CD4-positive, alpha-beta T cell (primary cell): ENCODE results near the gene FBXL17. TPM values are rescaled to one million over a fixed set of nuclear protein-coding genes. Genes with fewer than 3 reads are reported as not detected.

ENCODE experiments used
- ATAC-seq: fragments of 200-7000 bp; cut with Tn5 transposase; one replicate; pipeline ENCODE4 v1.10.0; 2022; ENCODE audit warnings: mild to moderate bottlenecking; ENCODE audit not compliant: poor library complexity
- CTCF ChIA-PET: fragments of 350-600 bp; sonication (Branson Sonifier 250); formaldehyde crosslinking; loops from one replicate; lab custom pipeline; 2021; ENCODE audit warnings: antibody characterized with exemption, inconsistent platforms; lab: Charles Lee
- POLR2A ChIA-PET: fragments of 350-600 bp; sonication (Branson Sonifier 250); formaldehyde crosslinking; loops from one replicate; lab custom pipeline; 2021; ENCODE audit warnings: antibody characterized with exemption, inconsistent platforms; lab: Charles Lee
- DNase-seq, 14 experiments: peaks; one replicate each; pipeline ENCODE4 v3.0.0-alpha.2; 2013 to 2020; ENCODE audit warnings: mixed read lengths in 2 of 14
- H3K27ac ChIP-seq, 2 donors: one replicate each; pipeline versions ENCODE4 v1.5.1 to v1.7.0; 2013; ENCODE audit warnings: low read length in 2 of 2, low read depth in 1 of 2, mild to moderate bottlenecking in 1 of 2
- H3K27me3 ChIP-seq, 2 experiments: 1 replicate in 1 of 2; 2 replicates in 1 of 2; pipeline versions ENCODE4 v1.6.1 to v1.7.0; 2013; ENCODE audit warnings: low read length in 2 of 2, control low read depth in 1 of 2, mild to moderate bottlenecking in 1 of 2, moderate library complexity in 1 of 2; ENCODE audit not compliant: insufficient read depth in 2 of 2, control insufficient read depth in 1 of 2
- H3K36me3 ChIP-seq: one replicate; pipeline ENCODE4 v1.6.1; 2013; ENCODE audit warnings: low read length, control low read depth; ENCODE audit not compliant: insufficient read depth
- H3K4me1 ChIP-seq: one replicate; pipeline ENCODE4 v1.6.1; 2013; ENCODE audit warnings: low read length, control low read depth; ENCODE audit not compliant: insufficient read depth
- H3K4me3 ChIP-seq: one replicate; pipeline ENCODE4 v1.5.1; 2013; ENCODE audit warnings: mild to moderate bottlenecking, low read length, moderate library complexity
- H3K9me3 ChIP-seq, 2 experiments: 1 replicate in 1 of 2; 2 replicates in 1 of 2; pipeline versions ENCODE4 v1.6.1 to v1.7.0; 2013; ENCODE audit warnings: low read length in 2 of 2, mild to moderate bottlenecking in 2 of 2, control low read depth in 1 of 2, moderate library complexity in 1 of 2; ENCODE audit not compliant: control insufficient read depth in 1 of 2, insufficient read depth in 1 of 2
- H3K27ac Mint-ChIP-seq: one replicate; pipeline ENCODE4 v1.8.0; 2020; ENCODE audit warnings: mixed read lengths
- H3K27me3 Mint-ChIP-seq: one replicate; pipeline ENCODE4 v1.8.0; 2021; ENCODE audit warnings: mixed read lengths
- H3K36me3 Mint-ChIP-seq: one replicate; pipeline ENCODE4 v1.8.0; 2021; ENCODE audit warnings: low read depth, mixed read lengths
- H3K4me1 Mint-ChIP-seq: one replicate; pipeline ENCODE4 v1.8.0; 2021; ENCODE audit warnings: low read depth, mixed read lengths
- H3K4me3 Mint-ChIP-seq: one replicate; pipeline ENCODE4 v1.8.0; 2020; ENCODE audit warnings: mild to moderate bottlenecking, mixed read lengths
- H3K9me3 Mint-ChIP-seq: one replicate; pipeline ENCODE4 v1.8.0; 2020; ENCODE audit warnings: mixed read lengths
- intact Hi-C, 2 experiments: fragments of 100-400 bp; cut with DNase I in 1 of 2; cut with micrococcal nuclease in 1 of 2; formaldehyde crosslinking; loops; one replicate each; pipeline versions ENCODE4 v1.15.1 to v1.9.0; 2023 to 2025; cut with DNase I, micrococcal nuclease
- total RNA-seq, 174 experiments: library from RNA in 2 of 174; stranded (reverse) in 2 of 174; gene quantifications; one replicate each; pipeline ENCODE4 v1.2.3 and lab custom pipeline; 2021 to 2026
- TF ChIP-seq, protein P1 (sequence below): fragments of 200-600 bp; IDR thresholded peaks from one replicate; pipeline ENCODE4 v1.8.0; 2022; ENCODE audit warnings: antibody characterized with exemption, mild to moderate bottlenecking

The FBXL17 gene
- total RNA-seq, 2 experiments from 2014 or later, result 17.9 to 21.1 TPM

DNA sequence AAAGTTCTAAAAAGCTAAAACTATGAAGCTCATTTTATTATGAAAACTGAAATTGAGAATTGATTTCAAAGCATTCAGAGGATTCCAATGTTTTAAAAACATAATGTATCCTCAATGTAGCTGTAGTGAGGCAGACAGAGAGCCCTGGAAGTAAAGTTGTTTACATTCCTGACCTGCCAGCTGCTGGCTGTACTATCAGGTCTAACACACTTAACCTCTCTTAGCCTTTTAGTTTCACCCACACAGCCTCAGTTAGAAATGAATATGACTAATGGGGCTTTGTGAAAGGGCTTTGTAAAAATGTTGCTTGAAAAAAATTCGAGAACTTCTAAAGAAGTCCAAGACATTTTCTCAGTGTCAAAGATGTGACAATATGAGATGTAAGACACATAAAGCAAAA lies 122.6 kb downstream of the FBXL17 start:
- Histone ChIP-seq H3K27ac (no peak overlapping the region), H3K9me3 (no peaks in the 10 kb centered on the region), H3K4me1 (no peaks in the 10 kb centered on the region), H3K4me3 (no peak overlapping the region), H3K27me3 (no peaks in the 10 kb centered on the region), H3K36me3 (no peaks in the 10 kb centered on the region)
- H3K4me3 Mint-ChIP-seq, result no peak overlapping the region
- no peaks in the 10 kb centered on the region for H3K36me3 Mint-ChIP-seq
- intact Hi-C loops, result no loop called here
- H3K27me3 Mint-ChIP-seq, result no peaks in the 10 kb centered on the region
- POLR2A ChIA-PET, result interaction anchor here (1.9 kb wide), 1 partner anchor 86 kb away, joined by 5 read pairs; no protein-coding TSS in a partner anchor
- CTCF ChIA-PET, result interaction anchor here (1.0 kb wide), 1 partner anchor 123 kb away, joined by 3 read pairs; no protein-coding TSS in a partner anchor
- ATAC-seq (no peak), DNase-seq (no peak)
- H3K4me1 Mint-ChIP-seq, result peaks cover 18% of the 10 kb centered on the region
- H3K9me3 Mint-ChIP-seq, result no peaks in the 10 kb centered on the region
- TF ChIP-seq, protein P1, sequence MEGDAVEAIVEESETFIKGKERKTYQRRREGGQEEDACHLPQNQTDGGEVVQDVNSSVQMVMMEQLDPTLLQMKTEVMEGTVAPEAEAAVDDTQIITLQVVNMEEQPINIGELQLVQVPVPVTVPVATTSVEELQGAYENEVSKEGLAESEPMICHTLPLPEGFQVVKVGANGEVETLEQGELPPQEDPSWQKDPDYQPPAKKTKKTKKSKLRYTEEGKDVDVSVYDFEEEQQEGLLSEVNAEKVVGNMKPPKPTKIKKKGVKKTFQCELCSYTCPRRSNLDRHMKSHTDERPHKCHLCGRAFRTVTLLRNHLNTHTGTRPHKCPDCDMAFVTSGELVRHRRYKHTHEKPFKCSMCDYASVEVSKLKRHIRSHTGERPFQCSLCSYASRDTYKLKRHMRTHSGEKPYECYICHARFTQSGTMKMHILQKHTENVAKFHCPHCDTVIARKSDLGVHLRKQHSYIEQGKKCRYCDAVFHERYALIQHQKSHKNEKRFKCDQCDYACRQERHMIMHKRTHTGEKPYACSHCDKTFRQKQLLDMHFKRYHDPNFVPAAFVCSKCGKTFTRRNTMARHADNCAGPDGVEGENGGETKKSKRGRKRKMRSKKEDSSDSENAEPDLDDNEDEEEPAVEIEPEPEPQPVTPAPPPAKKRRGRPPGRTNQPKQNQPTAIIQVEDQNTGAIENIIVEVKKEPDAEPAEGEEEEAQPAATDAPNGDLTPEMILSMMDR, result no peak
- H3K27ac Mint-ChIP-seq, result no peak overlapping the region

DNA sequence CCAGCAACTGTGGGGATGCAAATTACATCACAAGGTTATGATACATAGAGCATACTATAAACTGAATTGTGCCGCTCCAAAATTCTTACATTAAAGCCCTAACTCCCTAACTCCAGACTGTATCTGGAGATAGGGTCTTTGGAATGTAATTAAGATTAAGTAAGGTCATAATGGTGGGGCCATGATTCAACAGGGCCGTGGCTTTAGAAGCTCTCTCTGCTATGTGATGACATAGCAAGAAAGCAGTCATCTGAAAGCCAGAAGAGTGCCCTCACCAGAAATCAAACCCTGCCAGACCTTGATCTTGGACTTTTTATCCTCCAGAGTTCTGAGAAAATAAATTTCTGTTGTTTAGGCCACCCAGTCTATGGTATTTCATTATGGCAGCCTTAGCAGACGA lies 123.9 kb downstream of the FBXL17 start:
- Mint-ChIP-seq H3K36me3 (peaks cover 1% of the 10 kb centered on the region), H3K27ac (no peak overlapping the region), H3K4me1 (peaks cover 16% of the 10 kb centered on the region), H3K4me3 (no peak overlapping the region), H3K9me3 (no peaks in the 10 kb centered on the region), H3K27me3 (no peaks in the 10 kb centered on the region)
- intact Hi-C loops, result no loop called here
- H3K27ac ChIP-seq, result no peak overlapping the region
- no peak for ATAC-seq
- no peaks in the 10 kb centered on the region for H3K36me3 ChIP-seq
- H3K9me3 ChIP-seq, result no peaks in the 10 kb centered on the region
- ChIA-PET POLR2A (interaction anchor here (0.7 kb wide), 1 partner anchor 124 kb away, joined by 3 read pairs; the partner anchor contains the start of gene FBXL17), CTCF (no interaction called here)
- no peak for DNase-seq
- no peaks in the 10 kb centered on the region for H3K27me3 ChIP-seq
- TF ChIP-seq, protein P1, result no peak
- no peaks in the 10 kb centered on the region for H3K4me1 ChIP-seq
- H3K4me3 ChIP-seq, result no peak overlapping the region

DNA sequence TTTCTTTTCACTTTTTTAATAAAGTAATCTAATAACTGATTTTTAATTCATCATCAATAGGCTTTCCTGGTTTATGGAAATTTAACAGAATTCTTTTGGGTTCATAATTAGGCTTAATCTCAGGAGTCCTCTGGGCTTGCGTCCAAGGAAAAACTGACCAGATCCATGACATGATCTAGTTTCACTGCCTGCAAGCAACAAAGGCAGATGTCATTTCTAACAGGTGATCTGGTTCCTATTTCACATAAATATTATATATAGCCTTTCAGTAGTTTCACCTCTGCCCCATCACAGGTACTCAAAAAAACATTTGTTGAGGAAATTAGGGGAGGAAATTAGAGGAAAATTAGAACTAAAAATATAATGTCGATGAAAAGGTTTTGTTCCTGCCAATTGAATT lies 126.4 kb downstream of the FBXL17 start:
- no peaks in the 10 kb centered on the region for H3K4me1 ChIP-seq
- no peaks in the 10 kb centered on the region for H3K27me3 ChIP-seq
- Mint-ChIP-seq H3K27me3 (no peaks in the 10 kb centered on the region), H3K9me3 (no peaks in the 10 kb centered on the region), H3K36me3 (peaks cover 5% of the 10 kb centered on the region), H3K27ac (no peak overlapping the region), H3K4me3 (no peak overlapping the region), H3K4me1 (peaks cover 5% of the 10 kb centered on the region)
- ChIA-PET POLR2A (no interaction called here), CTCF (no interaction called here)
- no peak for ATAC-seq
- no peaks in the 10 kb centered on the region for H3K36me3 ChIP-seq
- H3K4me3 ChIP-seq, result no peak overlapping the region
- TF ChIP-seq, protein P1, result no peak
- H3K9me3 ChIP-seq, result no peaks in the 10 kb centered on the region
- H3K27ac ChIP-seq, result no peak overlapping the region
- DNase-seq, result no peak
- intact Hi-C loops, result no loop called here
